GM12864 (cell line): ENCODE results near the gene MTUS2.

Source experiments
- DNase-seq: peaks from one replicate; pipeline ENCODE4 v3.0.0-alpha.2; 2011; ENCODE audit warnings: low read depth
- H3K4me3 ChIP-seq: 2 replicates; pipeline ENCODE4 v1.5.1; 2011; ENCODE audit warnings: mild to moderate bottlenecking, low read depth, low read length, control low read depth
- TF ChIP-seq, protein P1 (sequence below): IDR thresholded peaks from 2 replicates; pipeline ENCODE4 v1.5.1; 2011; ENCODE audit warnings: low read depth, mild to moderate bottlenecking, moderate library complexity, low read length, control low read depth, inconsistent platforms; ENCODE audit errors: missing control alignments

Gene MTUS2

DNA sequence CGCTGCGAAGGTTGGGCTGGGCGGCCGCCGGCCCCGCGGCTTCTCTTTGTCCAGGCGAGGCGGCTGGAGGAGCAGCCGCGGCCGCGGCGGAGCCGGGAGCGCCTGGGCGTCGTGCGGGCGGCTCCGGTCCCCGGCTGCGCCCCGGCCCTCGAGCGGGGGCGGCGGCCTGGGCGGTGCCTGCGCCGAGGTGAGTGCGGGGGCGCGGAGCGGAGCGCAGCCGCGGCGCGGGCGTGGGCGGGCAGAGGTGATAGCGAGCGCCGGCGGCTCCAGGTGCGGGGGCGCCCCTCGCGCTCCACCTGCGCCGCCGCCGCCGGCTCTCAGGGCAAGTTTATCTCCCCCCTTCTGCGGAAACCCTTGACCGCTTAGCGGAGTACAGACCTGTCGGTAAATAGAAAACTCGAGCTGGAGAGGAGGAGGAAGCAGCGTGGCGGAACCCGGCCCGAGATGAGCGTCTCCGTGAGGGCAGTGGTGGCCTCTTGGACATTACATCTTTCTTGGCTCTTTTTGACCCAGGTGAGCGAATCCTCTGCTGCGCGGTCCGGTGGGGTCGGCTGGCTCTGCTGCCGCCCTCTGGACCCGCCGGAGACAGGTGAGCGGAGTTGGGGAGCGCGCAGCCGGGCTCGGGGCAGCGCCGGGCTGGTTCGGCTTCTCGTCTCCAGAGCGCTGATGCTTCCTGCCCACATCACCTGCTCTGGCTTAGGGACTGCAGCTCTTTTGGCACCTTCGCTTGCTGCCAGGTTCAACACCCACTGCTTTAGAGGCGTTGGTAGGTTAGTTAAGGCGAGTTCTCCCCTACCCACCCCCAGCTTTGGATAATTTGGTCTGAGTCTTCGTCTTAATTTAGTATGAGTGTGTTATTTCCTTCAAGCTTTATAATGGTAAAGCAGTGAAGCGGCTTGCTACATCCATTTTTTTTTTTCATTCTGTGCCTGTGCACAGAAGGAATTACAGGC lies at the start of gene MTUS2:
TSS of gene MTUS2 (plus strand) at position 241 of the 953 bp plus-strand sequence.
- TF ChIP-seq, protein P1, sequence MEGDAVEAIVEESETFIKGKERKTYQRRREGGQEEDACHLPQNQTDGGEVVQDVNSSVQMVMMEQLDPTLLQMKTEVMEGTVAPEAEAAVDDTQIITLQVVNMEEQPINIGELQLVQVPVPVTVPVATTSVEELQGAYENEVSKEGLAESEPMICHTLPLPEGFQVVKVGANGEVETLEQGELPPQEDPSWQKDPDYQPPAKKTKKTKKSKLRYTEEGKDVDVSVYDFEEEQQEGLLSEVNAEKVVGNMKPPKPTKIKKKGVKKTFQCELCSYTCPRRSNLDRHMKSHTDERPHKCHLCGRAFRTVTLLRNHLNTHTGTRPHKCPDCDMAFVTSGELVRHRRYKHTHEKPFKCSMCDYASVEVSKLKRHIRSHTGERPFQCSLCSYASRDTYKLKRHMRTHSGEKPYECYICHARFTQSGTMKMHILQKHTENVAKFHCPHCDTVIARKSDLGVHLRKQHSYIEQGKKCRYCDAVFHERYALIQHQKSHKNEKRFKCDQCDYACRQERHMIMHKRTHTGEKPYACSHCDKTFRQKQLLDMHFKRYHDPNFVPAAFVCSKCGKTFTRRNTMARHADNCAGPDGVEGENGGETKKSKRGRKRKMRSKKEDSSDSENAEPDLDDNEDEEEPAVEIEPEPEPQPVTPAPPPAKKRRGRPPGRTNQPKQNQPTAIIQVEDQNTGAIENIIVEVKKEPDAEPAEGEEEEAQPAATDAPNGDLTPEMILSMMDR = no peak
- no peak for DNase-seq

DNA sequence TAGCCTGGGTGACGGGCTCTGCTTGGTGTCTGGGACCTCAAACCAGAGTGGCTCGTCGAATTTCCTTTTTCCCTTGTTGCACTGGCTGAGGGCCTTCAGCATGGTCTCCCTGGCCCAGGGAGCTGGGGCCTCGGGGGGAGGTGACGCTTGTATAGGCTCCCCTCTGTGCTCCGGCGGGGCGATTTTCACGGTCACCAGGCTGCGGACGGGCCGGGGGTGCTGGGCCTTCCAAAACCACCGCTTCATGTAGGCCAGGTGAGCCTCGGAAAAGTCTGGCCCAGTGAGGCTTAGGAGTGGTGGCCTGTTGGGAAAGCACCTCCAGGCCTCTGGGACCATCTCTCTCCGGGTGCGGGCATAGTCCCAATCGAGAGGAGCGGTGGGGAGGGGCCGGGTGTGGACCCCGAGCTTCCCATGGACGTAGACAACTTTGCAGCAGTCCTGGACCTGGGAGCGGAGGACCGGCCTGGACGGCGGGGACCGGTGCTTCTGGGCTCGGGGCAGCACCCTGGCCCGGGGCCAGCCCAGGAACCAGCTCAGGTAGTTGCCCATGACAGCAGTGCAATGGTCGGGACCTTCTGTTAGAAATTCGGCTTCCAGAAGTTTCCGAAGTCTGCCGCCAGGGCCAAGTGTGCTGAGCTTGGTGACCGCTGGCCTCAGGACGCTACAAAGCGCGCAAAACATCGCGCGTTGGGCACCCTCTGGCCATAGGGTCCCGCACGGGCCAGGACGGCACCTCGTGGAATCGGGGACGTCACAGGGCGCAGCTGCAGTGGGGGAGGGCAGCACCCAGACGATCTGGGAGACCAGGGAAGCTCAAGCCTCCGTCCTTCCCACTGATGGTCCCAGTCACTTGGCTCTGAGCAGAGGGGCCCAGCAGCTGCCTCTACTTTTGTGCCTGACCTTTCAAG lies 41.6 kb upstream of the MTUS2 start:
- no peak overlapping the region for H3K4me3 ChIP-seq
- TF ChIP-seq, protein P1 = no peak
- DNase-seq = no peak

More for the DNA sequence above, at the start of gene MTUS2:
- peak within 1 kb of the TSS; percentile 35 for H3K4me3 ChIP-seq

DNA sequence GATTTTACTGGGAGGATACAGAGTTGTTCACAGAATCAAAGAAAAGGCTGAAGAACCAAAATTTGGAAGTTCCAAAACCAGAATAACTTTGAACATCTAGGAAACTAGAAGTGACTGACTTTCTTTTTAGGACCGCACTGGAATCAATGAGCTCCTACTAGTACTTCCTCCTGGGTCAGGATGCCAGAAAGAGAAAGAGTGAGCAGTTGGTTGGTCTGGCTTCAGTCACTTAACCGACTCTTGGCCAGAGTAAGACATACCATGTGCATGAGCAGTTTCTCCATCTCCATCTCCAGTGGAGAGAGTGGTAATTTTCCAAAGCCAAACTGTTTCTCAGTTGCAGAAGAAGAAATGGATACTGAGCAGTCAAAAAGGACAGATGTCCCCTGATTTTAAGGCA lies 27.1 kb upstream of the MTUS2 start:
- TF ChIP-seq, protein P1 = no peak
- DNase-seq = no peak
- no peak overlapping the region for H3K4me3 ChIP-seq

DNA sequence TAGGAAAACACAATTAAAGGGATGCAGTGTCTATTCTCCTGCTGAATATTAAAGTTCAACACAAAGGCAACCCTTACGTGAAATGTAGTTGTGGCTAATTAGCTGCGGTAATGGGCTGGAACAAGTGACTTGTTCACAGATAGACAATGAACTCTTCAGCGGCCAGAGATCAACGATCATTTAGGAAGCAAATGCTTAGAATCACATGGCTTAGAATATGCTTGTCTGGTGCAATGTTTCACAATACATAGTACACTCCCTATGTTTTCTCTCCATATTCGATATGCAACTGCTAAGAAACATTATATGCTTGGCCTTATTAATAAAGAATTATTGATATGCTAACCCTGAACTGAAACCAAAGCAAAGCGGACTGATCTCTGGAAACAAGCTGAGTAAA lies 25.7 kb upstream of the MTUS2 start:
- no peak for DNase-seq
- TF ChIP-seq, protein P1 = no peak
- no peak overlapping the region for H3K4me3 ChIP-seq

DNA sequence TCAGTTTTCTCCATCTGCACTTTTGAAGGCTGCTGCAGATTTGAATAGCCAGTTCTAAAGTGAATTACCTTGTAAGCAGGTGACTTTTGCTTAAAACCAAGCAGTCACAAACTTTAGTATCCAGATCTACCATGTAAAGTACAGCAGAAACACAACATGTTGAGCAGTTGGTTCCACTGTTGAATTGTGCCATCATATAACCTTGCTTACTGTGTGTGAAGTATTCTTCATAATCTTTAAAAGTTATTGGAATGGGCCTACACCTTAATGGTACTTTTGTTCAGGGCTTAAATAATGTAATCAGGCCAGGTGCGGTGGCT lies 23.2 kb upstream of the MTUS2 start:
- H3K4me3 ChIP-seq = no peak overlapping the region
- TF ChIP-seq, protein P1 = no peak
- DNase-seq = no peak

DNA sequence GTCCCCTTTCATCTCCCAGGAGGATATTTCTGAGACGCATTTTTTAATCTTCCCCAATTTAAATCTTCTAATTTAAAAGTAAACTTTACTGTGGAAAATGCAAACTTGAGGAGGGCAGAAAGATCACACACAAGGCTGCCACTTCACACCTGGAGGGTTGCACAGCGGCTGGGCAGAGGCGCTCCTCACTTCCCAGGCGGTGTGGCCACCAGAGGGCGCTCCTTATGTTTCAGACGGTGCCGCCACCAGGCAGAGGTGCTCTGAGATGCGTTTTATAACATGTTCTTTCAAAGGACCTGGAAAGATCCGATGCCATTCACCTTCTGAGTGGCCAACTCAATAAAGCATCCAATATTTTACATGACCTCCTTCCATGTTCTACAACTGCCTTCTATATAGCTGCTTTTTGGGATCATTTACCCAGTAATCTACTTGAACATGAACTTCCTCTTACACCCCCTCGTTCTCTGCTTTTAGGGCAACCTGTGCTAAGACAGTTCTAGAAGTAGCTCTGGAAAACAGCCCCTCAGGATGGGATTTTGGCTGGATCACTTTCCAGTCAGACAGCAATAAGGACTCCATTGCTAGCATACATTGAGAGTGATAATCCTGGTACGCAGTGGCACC lies 14.8 kb upstream of the MTUS2 start:
- TF ChIP-seq, protein P1 = peak; percentile 49
- DNase-seq = no peak
- H3K4me3 ChIP-seq = no peak overlapping the region
